GM23338 (cell line): Measurements from ENCODE around the gene ADAMTS19.

Experiments used
- EZH2 ChIP-seq: fragments of 200-600 bp; sonication (generic); IDR thresholded peaks from one replicate; pipeline ENCODE4 v1.8.0; 2017; ENCODE audit warnings: antibody characterized with exemption, mild to moderate bottlenecking, low read depth; ENCODE audit not compliant: unreplicated experiment
- TF ChIP-seq, protein P1 (sequence below), 2 experiments: fragments of 200-600 bp in 1 of 2; sonication (generic) in 1 of 2; conservative IDR thresholded peaks; 2 replicates each; pipeline versions ENCODE4 v1.5.1 to v1.6.1; 2016 to 2017; ENCODE audit warnings: antibody characterized with exemption in 2 of 2, low read depth in 2 of 2, mild to moderate bottlenecking in 2 of 2, moderate library complexity in 1 of 2

GRCh38 chr5:129499208-129499852 is 39.2 kb downstream of the ADAMTS19 start:
- TF ChIP-seq, protein P1, sequence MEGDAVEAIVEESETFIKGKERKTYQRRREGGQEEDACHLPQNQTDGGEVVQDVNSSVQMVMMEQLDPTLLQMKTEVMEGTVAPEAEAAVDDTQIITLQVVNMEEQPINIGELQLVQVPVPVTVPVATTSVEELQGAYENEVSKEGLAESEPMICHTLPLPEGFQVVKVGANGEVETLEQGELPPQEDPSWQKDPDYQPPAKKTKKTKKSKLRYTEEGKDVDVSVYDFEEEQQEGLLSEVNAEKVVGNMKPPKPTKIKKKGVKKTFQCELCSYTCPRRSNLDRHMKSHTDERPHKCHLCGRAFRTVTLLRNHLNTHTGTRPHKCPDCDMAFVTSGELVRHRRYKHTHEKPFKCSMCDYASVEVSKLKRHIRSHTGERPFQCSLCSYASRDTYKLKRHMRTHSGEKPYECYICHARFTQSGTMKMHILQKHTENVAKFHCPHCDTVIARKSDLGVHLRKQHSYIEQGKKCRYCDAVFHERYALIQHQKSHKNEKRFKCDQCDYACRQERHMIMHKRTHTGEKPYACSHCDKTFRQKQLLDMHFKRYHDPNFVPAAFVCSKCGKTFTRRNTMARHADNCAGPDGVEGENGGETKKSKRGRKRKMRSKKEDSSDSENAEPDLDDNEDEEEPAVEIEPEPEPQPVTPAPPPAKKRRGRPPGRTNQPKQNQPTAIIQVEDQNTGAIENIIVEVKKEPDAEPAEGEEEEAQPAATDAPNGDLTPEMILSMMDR (conservative IDR thresholded peaks at IDR 0.05; ENCODE audit: low read depth in 2 of 2) = no peak
- TF ChIP-seq EZH2 = no peak
